GM18951 (cell line): ENCODE measurements around the gene ATP5ME.

Experiments used
- POLR2A ChIP-seq: IDR thresholded peaks from 4 replicates; pipeline ENCODE4 v1.6.1; 2011; ENCODE audit warnings: mild to moderate bottlenecking; ENCODE audit not compliant: insufficient read length, insufficient read depth; ENCODE audit errors: extremely low read depth
- in situ Hi-C: fragments of 300-500 bp; cut with MboI; formaldehyde crosslinking; loops from one replicate; pipeline ENCODE4 v1.12.0; 2022; ENCODE audit warnings: low sequenced_read_pairs, mixed read lengths, inconsistent platforms; ENCODE audit not compliant: unreplicated experiment

Gene ATP5ME, protein sequence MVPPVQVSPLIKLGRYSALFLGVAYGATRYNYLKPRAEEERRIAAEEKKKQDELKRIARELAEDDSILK

DNA sequence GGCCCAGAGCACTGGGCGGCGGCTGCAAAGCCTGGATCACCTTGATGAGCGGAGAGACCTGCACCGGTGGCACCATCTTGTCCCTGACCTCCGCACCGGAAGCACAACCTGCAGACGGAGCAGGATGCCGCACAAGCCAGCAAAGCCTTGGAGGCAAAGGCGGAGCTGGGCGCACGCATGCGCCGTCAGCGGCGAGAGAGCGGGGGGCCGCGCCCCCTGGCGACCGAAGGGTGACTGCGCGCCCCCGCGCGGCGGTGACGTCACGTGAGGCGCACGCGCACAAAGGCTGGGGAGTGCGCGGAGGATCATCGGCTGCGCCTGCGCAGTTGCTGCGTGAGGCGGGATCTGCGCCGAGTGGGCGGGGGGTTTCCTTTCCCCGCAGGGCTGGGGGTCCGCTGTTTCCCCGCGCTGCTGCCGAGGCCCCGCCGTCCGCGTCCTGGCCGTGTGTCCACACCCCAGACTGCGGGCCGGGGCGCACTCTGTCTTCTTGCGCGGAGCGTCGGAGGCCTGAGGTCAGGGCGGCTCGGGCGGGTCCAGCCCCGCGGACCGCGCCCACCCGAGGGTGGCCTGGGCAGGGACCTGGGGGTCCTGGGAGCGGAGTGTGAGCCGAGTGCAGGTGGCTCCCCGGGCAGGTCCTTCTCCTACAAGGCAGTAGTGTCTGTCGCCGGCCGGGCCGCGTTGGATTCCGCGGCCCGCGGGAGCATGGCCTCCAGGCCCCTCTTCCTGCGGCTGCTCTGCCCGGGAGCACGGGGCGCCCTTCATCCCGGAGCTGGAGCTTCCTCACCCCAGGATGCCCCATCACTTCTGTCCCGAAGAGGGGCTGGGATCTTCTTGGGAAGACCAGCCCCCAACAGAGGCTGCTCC is at the start of gene ATP5ME, which contains the start of gene MYL5:
Gene ATP5ME, minus strand, starts transcription at position 105 of the 864 bp plus-strand sequence. Its CDS starts 29 bp downstream, at position 76.
Gene MYL5, plus strand, starts transcription at position 371 of the 864 bp plus-strand sequence. CDS start 3,485 bp downstream, outside the sequence.
- in situ Hi-C loops: no loop called here
- TF ChIP-seq POLR2A: peak; percentile 85

DNA sequence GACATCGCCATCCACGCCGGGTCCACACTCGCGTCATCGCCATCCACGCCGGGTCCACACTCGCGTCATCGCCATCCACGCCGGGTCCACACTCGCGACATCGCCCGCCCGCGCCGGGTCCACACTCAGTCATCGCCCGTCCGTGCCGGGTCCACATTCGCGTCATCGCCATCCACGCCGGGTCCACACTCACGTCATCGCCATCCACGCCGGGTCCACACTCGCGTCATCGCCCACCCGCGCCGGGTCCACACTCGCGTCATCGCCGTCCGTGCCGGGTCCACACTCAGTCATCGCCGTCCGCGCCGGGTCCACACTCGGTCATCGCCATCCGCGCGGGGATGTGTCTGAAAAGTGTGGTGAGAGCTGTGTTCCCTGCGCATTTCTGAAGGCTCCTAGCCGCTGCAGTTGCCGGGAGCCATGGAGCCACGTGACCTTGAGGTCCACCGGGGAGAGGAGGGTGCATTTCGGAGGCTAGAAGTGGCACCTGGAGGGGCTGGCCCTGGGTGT is 48.8 kb upstream of the ATP5ME start:
- TF ChIP-seq POLR2A: no peak
- in situ Hi-C loops: no loop called here

DNA sequence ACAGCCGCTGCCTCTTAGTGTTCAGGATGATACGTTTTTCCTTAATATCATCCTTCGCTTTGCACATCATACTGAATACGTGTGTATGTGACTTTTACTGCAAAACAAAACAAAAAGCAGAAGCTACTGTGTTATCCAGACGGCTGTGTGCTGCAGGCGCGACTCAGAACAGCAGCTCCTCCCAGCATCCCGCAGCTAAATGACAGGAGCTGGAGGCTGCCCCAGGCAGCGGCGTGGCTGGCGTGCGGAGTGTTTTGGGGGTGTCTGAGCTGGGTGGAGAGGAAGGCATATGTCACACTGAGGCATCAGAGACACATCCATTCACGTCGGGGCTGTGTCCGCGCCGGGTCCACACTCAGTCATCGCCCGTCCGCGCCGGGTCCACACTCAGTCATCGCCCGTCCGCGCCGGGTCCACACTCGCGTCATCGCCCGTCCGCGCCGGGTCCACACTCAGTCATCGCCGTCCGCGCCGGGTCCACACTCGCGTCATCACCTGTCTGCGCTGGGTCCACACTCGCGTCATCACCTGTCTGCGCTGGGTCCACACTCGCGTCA is 48.2 kb upstream of the ATP5ME start:
- in situ Hi-C loops: no loop called here
- no peak for TF ChIP-seq POLR2A

DNA sequence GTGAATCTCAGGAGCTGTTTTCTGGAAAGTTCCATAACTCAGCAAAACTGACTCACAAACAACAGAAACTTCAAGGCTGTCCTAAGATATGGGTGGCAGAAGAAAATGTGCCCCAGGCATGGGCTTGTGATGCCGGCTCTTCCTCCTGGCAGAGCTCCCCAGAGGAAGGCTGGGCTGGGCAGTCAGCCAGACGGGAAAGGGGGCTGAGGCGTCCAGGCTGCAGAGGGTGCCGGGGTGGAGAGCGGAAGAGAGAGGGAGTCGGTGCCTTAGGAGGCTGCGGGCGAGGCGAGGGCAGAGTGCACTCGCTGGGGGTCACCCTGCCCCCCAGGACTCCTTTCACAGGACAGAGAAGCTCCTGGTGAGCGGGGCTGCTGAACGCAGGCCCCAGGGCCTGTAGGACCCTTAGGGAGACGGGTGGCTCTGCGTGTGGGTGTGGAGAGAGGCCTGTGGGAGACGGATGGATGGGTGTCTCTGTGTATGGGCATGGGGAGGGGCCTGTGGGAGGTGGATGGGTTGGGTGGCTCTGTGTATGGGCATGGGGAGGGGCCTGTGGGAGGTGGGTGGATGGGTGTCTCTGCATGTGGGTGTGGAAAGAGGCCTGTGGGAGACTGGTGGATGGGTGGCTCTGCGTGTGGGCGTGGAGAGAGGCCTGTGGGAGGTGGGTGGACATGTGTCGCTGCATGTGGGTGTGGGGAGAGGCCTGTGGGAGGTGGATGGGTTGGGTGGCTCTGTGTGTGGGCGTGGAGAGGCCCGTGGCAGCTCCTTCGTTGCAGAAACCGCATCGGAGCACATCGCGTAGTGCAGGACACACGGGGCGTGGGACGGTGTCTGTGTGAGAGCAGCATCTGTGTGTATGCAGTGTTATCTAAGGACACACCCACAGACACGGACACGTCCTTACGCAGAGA is 47.4 kb upstream of the ATP5ME start:
- in situ Hi-C loops: no loop called here
- TF ChIP-seq POLR2A: no peak

DNA sequence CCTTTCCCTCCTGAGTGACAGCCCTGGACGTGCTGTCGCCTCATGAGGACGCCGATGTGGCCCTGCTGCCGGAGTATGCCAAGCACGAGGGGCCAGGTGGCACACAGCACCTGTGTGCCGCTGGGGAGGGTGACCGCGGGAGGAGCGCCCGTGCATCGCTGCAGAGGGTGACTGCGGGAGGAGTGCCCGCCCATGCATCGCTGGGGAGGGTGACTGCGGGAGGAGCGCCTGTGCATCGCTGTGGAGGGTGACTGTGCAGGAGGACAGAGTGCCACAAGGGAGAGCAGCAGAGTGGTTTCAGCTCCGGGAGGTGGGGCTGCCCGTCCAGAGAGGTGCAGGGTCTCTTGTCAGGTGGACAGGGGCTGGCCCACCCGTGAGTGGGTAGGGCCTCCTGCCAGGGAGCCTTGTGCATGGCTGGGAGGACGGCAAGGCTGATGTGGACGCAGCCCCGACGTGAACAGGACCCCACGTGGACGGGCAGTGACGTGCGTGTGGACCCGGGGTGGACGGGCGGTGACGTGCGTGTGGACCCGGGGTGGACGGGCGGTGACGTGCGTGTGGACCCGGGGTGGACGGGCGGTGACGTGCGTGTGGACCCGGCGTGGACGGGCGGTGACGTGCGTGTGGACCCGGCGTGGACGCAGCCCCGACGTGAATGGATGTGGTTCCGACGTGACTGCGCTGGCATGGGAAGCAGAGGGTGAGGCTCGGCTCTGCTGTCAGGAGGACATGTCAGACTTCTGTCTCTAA is 46.2 kb upstream of the ATP5ME start:
- in situ Hi-C loops: no loop called here
- no peak for TF ChIP-seq POLR2A

DNA sequence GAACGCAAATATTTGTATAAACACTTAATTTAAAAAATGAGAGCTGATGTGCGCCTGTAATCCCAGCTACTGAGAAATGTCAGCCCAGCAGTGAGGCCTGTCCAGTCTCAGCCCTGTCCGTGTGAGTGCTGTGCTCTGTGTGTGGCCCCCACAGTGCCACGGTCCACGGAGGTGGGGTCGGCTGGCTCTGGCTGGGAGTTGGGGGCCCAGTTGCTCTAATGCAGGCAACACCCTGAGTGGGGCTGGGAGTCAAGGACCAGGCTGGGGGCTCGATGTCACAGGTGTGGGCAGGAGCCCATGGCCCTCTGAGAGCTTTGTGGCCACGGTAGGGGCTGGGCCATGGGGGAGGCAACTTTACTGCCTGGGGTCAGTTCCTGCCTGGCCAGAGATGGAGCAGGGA is 44.4 kb upstream of the ATP5ME start:
- in situ Hi-C loops: no loop called here
- no peak for TF ChIP-seq POLR2A

DNA sequence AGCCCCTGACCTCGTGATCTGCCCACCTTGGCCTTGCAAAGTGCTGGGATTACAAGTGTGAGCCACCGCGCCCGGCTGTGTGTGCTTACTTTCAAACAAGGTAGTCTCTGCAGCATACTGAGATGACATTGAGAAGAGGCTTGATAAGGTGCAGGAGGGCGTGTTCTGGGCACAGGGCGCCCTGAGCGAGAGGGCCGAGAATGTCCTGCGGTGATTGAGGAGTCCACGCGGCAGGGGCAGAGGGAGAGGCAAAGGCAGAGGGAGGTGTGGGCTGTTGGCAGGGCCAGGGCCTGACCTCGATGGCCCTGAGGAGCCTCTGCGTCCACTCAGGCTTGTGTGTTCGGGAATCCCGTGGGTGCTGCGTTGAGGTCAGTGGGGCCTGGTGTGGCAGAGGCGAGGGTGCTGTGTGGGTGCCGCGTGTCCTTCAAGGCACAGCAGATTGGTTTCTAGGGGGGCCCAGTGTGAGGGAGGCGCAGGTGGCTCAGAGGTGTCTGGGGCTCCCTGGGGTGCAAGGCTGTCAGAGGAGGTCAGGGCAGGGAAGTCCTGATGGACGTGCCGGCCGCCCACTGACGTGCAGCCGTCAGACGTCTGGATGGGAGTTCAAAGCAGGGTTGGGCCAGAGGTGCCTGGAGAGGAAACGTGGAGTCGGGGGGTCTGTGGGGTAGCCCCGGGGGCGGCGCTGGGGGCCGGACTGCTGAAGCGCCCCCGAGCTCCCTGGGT is 43.7 kb upstream of the ATP5ME start:
- in situ Hi-C loops: no loop called here
- no peak for TF ChIP-seq POLR2A

DNA sequence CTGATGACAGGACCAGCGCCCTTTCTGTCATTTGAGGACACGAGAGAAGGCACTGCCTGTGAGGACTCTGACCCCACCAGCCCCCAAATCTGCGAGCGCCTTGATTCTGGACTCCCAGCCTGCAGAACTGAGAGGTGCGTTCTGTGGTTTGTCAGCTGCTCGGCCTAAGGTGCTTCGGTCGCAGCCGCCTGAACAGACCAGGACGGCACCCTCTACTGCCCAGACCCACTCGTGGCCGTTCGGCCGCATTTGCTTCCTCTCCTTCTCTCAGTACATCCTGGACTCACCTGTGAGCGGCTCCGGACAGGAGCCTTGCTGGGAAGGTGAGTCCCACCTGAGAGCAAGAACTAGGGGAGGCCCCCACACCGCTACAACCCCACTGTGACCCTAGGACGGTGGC is 40.0 kb upstream of the ATP5ME start:
- in situ Hi-C loops: no loop called here
- TF ChIP-seq POLR2A: no peak

DNA sequence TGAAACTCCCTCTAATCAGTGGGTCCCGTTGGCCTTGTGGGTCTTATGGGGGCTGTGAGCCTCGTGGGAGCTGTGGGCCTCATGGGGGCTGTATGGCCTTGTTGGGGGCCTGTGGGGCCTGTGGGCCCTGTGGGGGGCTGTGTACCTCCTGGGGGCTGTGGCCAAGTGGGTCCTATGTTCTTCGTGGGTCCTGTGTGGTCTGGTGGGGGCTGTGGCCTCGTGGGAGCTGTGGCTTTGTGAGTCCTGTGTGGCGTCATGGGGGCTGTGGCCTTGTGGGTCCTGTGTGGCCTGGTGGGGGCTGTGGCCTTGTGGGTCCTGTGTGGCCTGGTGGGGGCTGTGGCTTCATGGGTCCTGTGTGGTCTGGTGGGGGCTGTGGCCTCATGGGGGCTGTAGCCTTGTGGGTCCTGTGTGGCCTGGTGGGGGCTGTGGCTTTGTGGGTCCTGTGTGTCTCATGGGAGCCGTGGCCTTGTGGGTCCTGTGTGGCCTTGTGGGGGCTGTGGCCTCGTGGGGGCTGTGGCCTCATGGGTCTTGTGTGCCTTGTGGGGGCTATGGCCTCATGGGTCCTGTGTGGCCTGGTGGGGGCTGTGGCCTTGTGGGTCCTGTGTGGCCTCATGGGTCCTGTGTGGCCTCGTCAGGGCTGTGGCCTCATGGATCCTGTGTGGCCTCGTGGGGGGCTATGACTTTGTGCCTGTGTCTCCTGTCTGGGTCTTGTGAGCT is 39.0 kb upstream of the ATP5ME start:
- TF ChIP-seq POLR2A: no peak
- in situ Hi-C loops: no loop called here

DNA sequence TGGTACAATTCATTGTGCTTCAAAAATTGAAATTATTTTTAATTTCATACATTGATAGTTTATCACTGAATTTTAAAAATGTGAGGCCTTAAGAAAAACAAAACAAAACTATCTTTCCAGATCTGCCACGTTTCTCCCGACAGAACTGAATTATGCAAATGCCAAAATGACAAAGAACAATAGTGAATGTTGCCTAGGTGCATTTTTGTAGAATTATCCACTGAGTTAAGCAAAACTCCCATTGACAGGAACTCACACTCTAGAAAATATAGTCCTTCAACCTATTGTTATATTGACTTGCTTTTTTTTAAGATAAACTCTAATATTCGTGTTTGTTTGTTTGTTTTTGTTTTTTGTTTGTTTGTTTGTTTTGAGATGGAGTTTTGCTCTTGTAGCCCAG is 38.0 kb upstream of the ATP5ME start:
- no peak for TF ChIP-seq POLR2A
- in situ Hi-C loops: no loop called here

DNA sequence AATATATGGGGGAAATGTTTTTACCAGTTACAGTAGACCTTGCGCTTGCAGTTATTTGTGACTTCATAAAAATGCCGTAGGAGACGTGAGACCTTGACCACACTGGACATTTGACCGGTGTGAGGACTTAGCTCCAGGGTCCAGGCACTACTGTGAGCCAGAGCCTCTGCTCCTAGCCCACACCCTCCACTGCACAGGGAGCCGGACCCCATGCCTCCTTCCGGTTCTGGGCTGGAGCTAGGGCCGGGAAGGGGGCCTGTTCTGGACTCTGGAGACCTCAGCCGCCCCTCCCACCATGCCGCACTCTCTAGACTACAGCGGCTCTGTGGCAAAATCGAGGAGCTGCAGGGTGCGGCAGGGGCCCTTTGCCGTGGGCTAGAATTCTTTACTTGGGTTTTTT is 36.8 kb upstream of the ATP5ME start:
- TF ChIP-seq POLR2A: no peak
- in situ Hi-C loops: no loop called here
